PFSK-1 (cell line): ENCODE data around the gene ZMYND15.

ENCODE experiments used
- FOXP2 ChIP-seq: optimal IDR thresholded peaks from 2 replicates; pipeline ENCODE3; 2011; ENCODE audit warnings: borderline replicate concordance, control low read depth, inconsistent platforms; ENCODE audit not compliant: insufficient read depth; ENCODE audit errors: extremely low read length, extremely low read depth
- POLR2AphosphoS5 ChIP-seq: IDR thresholded peaks from 2 replicates; pipeline ENCODE4 v1.6.1; 2012; ENCODE audit warnings: low read depth, mild to moderate bottlenecking, control low read depth, low read length, moderate library complexity
- REST ChIP-seq, 2 experiments: IDR thresholded peaks; 2 replicates each; pipeline versions ENCODE4 v1.6.1 to v1.8.0; 2011 to 2012; ENCODE audit warnings: low read depth in 2 of 2, low read length in 2 of 2, control low read depth in 1 of 2, inconsistent platforms in 1 of 2, mild to moderate bottlenecking in 1 of 2, moderate library complexity in 1 of 2; ENCODE audit not compliant: insufficient read depth in 1 of 2
- SIN3A ChIP-seq: IDR thresholded peaks from 2 replicates; pipeline ENCODE4 v1.6.1; 2012; ENCODE audit warnings: mild to moderate bottlenecking, low read length, moderate library complexity, borderline replicate concordance; ENCODE audit not compliant: insufficient read depth
- TAF1 ChIP-seq: IDR thresholded peaks from 2 replicates; pipeline ENCODE4 v1.6.1; 2012; ENCODE audit warnings: low read length, control low read depth, borderline replicate concordance; ENCODE audit not compliant: insufficient read depth

DNA sequence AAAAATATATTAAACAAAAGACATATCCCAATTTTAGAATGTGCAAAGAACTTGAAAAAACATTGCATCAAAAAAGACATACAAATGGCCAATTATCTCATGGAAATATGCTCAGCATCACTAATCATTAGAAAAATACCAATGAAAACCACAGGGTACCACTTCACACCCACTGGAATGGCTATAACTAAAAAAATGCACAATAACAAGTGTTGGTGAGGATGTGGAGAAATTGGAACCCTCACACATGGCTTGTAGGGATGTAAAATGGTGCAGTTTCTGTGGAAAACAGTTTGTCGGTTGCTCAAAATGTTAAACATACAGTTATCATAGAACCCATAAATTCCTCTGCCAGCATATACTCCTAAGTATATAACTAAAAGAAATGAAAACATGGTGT, 55.5 kb downstream of the ZMYND15 start:
- TF ChIP-seq REST (IDR thresholded peaks at IDR 0.05; ENCODE audit: insufficient read depth in 1 of 2, low read depth in 2 of 2, low read length in 2 of 2): no peak
- no peak for TF ChIP-seq POLR2AphosphoS5
- no peak for TF ChIP-seq FOXP2
- TF ChIP-seq TAF1: no peak
- no peak for TF ChIP-seq SIN3A
